ENCODE results near the gene TBX6. TPM values are rescaled to one million over a fixed set of nuclear protein-coding genes. Genes with fewer than 3 reads are reported as not detected.

The TBX6 gene
- total RNA-seq, 2 donors from 2014 or later: 3.0 to 6.3 TPM

DNA sequence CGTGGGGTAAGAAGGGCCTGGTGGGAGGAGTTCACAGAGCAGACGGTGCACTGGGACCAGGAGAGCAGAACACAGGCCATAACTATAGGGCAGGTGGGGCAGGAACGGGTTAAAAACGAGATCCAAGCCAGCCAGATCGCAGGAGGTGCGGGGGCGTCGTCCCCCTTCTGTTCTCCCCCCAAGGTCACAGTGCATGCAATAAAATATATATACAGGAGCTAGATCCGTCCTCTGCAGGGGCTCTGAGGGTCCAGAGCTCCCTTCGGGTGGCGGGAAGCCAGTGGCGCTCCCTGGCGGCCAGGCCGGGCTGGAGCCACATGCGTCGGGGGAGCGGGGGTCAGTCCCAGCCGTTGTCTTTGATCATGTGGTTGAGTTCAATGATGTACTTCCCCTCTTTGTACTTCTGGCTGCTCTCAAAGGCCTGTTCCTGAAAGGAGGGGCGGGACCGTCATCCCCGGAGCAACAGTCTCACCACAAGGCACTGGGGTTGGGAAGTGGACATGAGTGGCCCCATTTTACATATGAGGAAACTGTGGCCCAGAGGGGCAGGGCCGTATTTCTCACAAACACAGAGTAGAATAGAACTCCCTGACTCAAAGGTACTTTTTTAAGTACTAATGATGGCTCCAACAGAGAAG is 768 bp upstream of the TBX6 start:
- H3K9me3 ChIP-seq (ENCODE audit: control insufficient read depth, low read length): peaks cover 12% of the 10 kb centered on the region
- 26 to 32% methylated on average over 11 to 22 of the region's 22 CpGs for WGBS, 2 experiments (ENCODE audit: insufficient coverage in 1 of 2, insufficient read length in 1 of 2)
- peak overlapping the region; percentile 50 for H3K27ac ChIP-seq (ENCODE audit: low read depth, low read length)
- H3K4me3 ChIP-seq (ENCODE audit: low read length): peak overlapping the region; percentile 83
- Mint-ChIP-seq H3K4me1 (peaks cover 19% of the 10 kb centered on the region), H3K27ac (peak overlapping the region; percentile 73), H3K36me3 (ENCODE audit: low read depth) (peaks cover 17% of the 10 kb centered on the region), H3K4me3 (peak overlapping the region; percentile 71), H3K9me3 (peaks cover 13% of the 10 kb centered on the region), H3K27me3 (ENCODE audit: insufficient read depth) (no peaks in the 10 kb centered on the region)
- TF ChIP-seq, protein P1, sequence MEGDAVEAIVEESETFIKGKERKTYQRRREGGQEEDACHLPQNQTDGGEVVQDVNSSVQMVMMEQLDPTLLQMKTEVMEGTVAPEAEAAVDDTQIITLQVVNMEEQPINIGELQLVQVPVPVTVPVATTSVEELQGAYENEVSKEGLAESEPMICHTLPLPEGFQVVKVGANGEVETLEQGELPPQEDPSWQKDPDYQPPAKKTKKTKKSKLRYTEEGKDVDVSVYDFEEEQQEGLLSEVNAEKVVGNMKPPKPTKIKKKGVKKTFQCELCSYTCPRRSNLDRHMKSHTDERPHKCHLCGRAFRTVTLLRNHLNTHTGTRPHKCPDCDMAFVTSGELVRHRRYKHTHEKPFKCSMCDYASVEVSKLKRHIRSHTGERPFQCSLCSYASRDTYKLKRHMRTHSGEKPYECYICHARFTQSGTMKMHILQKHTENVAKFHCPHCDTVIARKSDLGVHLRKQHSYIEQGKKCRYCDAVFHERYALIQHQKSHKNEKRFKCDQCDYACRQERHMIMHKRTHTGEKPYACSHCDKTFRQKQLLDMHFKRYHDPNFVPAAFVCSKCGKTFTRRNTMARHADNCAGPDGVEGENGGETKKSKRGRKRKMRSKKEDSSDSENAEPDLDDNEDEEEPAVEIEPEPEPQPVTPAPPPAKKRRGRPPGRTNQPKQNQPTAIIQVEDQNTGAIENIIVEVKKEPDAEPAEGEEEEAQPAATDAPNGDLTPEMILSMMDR (conservative IDR thresholded peaks at IDR 0.05): peak; percentile 89
- no peaks in the 10 kb centered on the region for H3K36me3 ChIP-seq (ENCODE audit: control insufficient read depth, insufficient read depth, low read length)
- DNase-seq: peak; percentile 95
- peak overlapping the region; percentile 14 for H3K9ac ChIP-seq (ENCODE audit: extremely low read depth, low read length, poor library complexity, severe bottlenecking)
- H3K27me3 ChIP-seq (ENCODE audit: control insufficient read depth, insufficient read depth, low read length, poor library complexity, severe bottlenecking): no peaks in the 10 kb centered on the region
- no peaks in the 10 kb centered on the region for H3K4me1 ChIP-seq (ENCODE audit: control insufficient read depth, insufficient read depth, low read length)

DNA sequence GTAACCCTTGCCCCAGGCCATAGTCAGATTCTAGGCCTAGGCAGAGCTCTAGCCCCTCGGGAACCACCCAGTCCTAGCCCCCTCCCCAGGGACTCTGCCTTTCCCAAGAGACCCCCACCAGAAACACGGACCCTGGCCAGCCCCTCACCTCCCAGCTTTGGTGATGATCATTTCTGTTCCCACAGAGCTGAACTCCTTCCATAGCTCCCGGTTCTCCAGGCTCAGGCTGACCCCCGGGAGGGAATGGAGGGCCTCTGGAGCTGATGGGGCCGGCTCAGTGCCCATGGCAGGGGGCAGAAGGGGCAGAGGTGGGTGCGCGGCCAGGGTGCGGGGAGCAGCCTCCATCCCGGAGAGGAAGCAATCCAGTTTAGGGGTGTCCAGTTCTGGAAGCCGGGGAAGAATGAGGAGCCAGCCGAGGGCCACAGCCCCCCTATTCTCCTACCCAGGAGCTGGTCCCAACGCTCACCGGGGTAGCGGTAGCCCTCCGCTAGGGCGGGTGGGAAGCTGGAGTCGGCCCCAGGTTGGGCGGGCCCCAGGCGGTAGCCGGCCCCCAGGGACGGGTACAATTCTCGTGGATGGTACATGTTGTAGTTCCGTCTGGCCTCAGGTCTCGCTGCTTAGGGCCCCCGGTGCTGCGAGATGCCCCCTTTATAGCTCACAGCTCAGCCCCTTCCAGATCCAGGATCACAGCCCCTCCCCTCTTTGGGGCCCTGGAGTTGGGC is 953 bp downstream of the TBX6 start:
- no peaks in the 10 kb centered on the region for H3K27me3 Mint-ChIP-seq (ENCODE audit: insufficient read depth)
- no peak overlapping the region for H3K27ac Mint-ChIP-seq
- no peak overlapping the region for H3K9ac ChIP-seq (ENCODE audit: extremely low read depth, low read length, poor library complexity, severe bottlenecking)
- H3K36me3 Mint-ChIP-seq (ENCODE audit: low read depth): peaks cover 24% of the 10 kb centered on the region
- no peaks in the 10 kb centered on the region for H3K9me3 ChIP-seq (ENCODE audit: control insufficient read depth, low read length)
- peaks cover 10% of the 10 kb centered on the region for H3K36me3 ChIP-seq (ENCODE audit: control insufficient read depth, insufficient read depth, low read length)
- no peaks in the 10 kb centered on the region for H3K9me3 Mint-ChIP-seq
- TF ChIP-seq, protein P1 (conservative IDR thresholded peaks at IDR 0.05): no peak
- peaks cover under 1% of the 10 kb centered on the region for H3K4me1 ChIP-seq (ENCODE audit: control insufficient read depth, insufficient read depth, low read length)
- H3K4me1 Mint-ChIP-seq: peaks cover 19% of the 10 kb centered on the region
- DNase-seq: no peak
- peak overlapping the region; percentile 71 for H3K4me3 Mint-ChIP-seq
- WGBS, 2 experiments (ENCODE audit: insufficient coverage in 1 of 2, insufficient read length in 1 of 2): 87 to 89% methylated on average over 10 to 26 of the region's 26 CpGs
- no peaks in the 10 kb centered on the region for H3K27me3 ChIP-seq (ENCODE audit: control insufficient read depth, insufficient read depth, low read length, poor library complexity, severe bottlenecking)
- no peak overlapping the region for H3K27ac ChIP-seq (ENCODE audit: low read depth, low read length)
- H3K4me3 ChIP-seq (ENCODE audit: low read length): no peak overlapping the region

DNA sequence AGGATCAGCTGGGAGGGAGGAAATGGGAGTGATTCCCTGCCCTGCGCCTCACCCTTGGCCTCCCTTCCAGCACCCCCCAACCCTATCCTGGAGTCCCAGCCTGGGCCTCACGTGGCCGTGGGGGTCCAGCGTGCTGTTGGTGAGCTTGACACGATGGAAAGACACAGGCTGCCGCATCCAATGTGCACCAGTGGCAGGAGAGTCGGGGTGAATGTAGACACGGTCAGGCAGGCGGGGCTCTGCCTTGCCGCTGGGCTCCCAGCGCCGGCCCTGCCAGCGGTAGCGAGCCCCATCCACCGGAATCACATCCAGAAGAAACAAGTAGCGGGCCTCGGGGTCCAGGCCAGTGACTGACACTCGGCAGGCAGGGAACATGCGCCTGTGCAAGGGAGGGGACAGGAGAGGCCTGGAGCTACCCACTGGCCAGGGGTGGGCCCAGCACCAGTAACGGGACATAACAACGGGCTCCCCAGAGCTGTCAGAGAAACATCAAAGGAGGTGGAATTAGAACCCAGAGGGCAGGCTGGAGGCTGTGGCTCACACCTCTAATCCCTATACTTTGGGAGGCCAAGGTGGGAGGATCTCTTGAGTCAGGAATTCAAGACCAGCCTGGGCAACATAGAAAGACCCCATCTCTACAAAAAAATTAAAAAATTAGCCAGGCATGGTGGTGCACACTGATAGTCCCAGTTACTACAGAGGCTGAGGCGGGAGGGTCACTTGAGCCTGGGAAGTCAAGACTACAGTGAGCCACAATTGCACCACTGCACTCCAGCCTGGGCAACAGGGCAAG is 2.7 kb downstream of the TBX6 start:
- WGBS, 2 experiments (ENCODE audit: insufficient coverage in 1 of 2, insufficient read length in 1 of 2): 93% methylated on average over 15 to 22 of the region's 22 CpGs
- TF ChIP-seq, protein P1 (conservative IDR thresholded peaks at IDR 0.05): no peak
- peaks cover 25% of the 10 kb centered on the region for H3K36me3 Mint-ChIP-seq (ENCODE audit: low read depth)
- no peaks in the 10 kb centered on the region for H3K9me3 ChIP-seq (ENCODE audit: control insufficient read depth, low read length)
- no peak overlapping the region for H3K27ac ChIP-seq (ENCODE audit: low read depth, low read length)
- H3K9me3 Mint-ChIP-seq: no peaks in the 10 kb centered on the region
- H3K27me3 ChIP-seq (ENCODE audit: control insufficient read depth, insufficient read depth, low read length, poor library complexity, severe bottlenecking): no peaks in the 10 kb centered on the region
- H3K36me3 ChIP-seq (ENCODE audit: control insufficient read depth, insufficient read depth, low read length): peaks cover 25% of the 10 kb centered on the region
- DNase-seq: no peak
- no peak overlapping the region for H3K9ac ChIP-seq (ENCODE audit: extremely low read depth, low read length, poor library complexity, severe bottlenecking)
- no peak overlapping the region for H3K4me3 ChIP-seq (ENCODE audit: low read length)
- H3K4me1 Mint-ChIP-seq: peaks cover 10% of the 10 kb centered on the region
- no peak overlapping the region for H3K4me3 Mint-ChIP-seq
- H3K27me3 Mint-ChIP-seq (ENCODE audit: insufficient read depth): no peaks in the 10 kb centered on the region
- peaks cover 6% of the 10 kb centered on the region for H3K4me1 ChIP-seq (ENCODE audit: control insufficient read depth, insufficient read depth, low read length)
- H3K27ac Mint-ChIP-seq: no peak overlapping the region

Measured in endodermal cell (in vitro differentiated cells).